IMR-90 (cell line): ENCODE data around the gene P2RY14. TPM values are rescaled to one million over a fixed set of nuclear protein-coding genes. Genes with fewer than 3 reads are reported as not detected.

ENCODE experiments used
- ATAC-seq: fragments of 200-7000 bp; cut with Tn5 transposase; 2 replicates; pipeline ENCODE4 v1.9.1; 2020; ENCODE audit warnings: low read depth, mild to moderate bottlenecking, moderate library complexity
- BruUV-seq: library from RNA; stranded (reverse); fragments of 400-500 nt; replicated peaks from 2 replicates; lab custom pipeline; 2021; lab: Mats Ljungman, UMichigan
- CTCF ChIA-PET: fragments of 300-600 bp; formaldehyde crosslinking; extraction: SDS; loops from one replicate; lab custom pipeline; 2021; ENCODE audit warnings: antibody characterized with exemption; lab: Yijun Ruan, JAX
- POLR2A ChIA-PET: fragments of 300-600 bp; sonication (Branson Sonifier 250); formaldehyde crosslinking; loops from one replicate; lab custom pipeline; 2022; ENCODE audit warnings: antibody characterized with exemption; ENCODE audit not compliant: unreplicated experiment; lab: Charles Lee
- DNase-seq: peaks from one replicate; pipeline ENCODE4 v3.0.0; 2013
- H2AFZ ChIP-seq: replicated peaks from 2 replicates; pipeline ENCODE3; 2013; ENCODE audit warnings: low read length, mild to moderate bottlenecking; ENCODE audit not compliant: poor library complexity
- H2AK5ac ChIP-seq: 2 replicates; pipeline ENCODE4 v1.6.1; 2013; ENCODE audit warnings: low read depth, low read length, inconsistent platforms
- H2AK9ac ChIP-seq: replicated peaks from 2 replicates; pipeline ENCODE3; 2013; ENCODE audit warnings: mild to moderate bottlenecking, low read depth, low read length, moderate library complexity; ENCODE audit not compliant: poor library complexity
- H2BK120ac ChIP-seq: 2 replicates; pipeline ENCODE4 v1.6.1; 2013; ENCODE audit warnings: low read depth, low read length, inconsistent platforms
- H2BK15ac ChIP-seq: 3 replicates; pipeline ENCODE4 v1.6.1; 2013; ENCODE audit warnings: low read depth, low read length, inconsistent platforms
- H2BK20ac ChIP-seq: 2 replicates; pipeline ENCODE4 v1.6.1; 2013; ENCODE audit warnings: low read depth, mild to moderate bottlenecking, inconsistent platforms, low read length, moderate library complexity
- H2BK5ac ChIP-seq: 2 replicates; pipeline ENCODE4 v1.6.1; 2013; ENCODE audit warnings: mild to moderate bottlenecking, low read depth, low read length, inconsistent platforms; ENCODE audit not compliant: poor library complexity, severe bottlenecking
- H3K14ac ChIP-seq: replicated peaks from 2 replicates; pipeline ENCODE4 v1.6.1; 2013; ENCODE audit warnings: low read depth, low read length, inconsistent platforms
- H3K18ac ChIP-seq: 2 replicates; pipeline ENCODE4 v1.6.1; 2013; ENCODE audit warnings: low read depth, low read length, control low read depth
- H3K23ac ChIP-seq: 2 replicates; pipeline ENCODE4 v1.6.1; 2013; ENCODE audit warnings: low read depth, low read length, inconsistent platforms
- H3K27ac ChIP-seq: 2 replicates; pipeline ENCODE4 v1.5.1; 2013; ENCODE audit warnings: mild to moderate bottlenecking, control low read depth, low read length; ENCODE audit not compliant: insufficient read depth
- H3K27me3 ChIP-seq: 2 replicates; pipeline ENCODE4 v1.6.1; 2013; ENCODE audit warnings: low read length; ENCODE audit not compliant: control insufficient read depth, insufficient read depth
- H3K36me3 ChIP-seq: 2 replicates; pipeline ENCODE4 v1.6.1; 2013; ENCODE audit warnings: low read length, mixed read lengths; ENCODE audit not compliant: control insufficient read depth, insufficient read depth
- H3K4ac ChIP-seq: 2 replicates; pipeline ENCODE4 v1.6.1; 2013; ENCODE audit warnings: low read depth, low read length, inconsistent platforms
- H3K4me1 ChIP-seq: 2 replicates; pipeline ENCODE4 v1.6.1; 2013; ENCODE audit warnings: low read length, mixed read lengths; ENCODE audit not compliant: control insufficient read depth, insufficient read depth
- H3K4me2 ChIP-seq: 2 replicates; pipeline ENCODE4 v1.6.1; 2013; ENCODE audit warnings: low read depth, mild to moderate bottlenecking, control low read depth, low read length, moderate library complexity
- H3K4me3 ChIP-seq: 2 replicates; pipeline ENCODE4 v1.5.1; 2013; ENCODE audit warnings: low read depth, mild to moderate bottlenecking, control low read depth, low read length, moderate library complexity; ENCODE audit not compliant: insufficient read depth
- H3K56ac ChIP-seq: 2 replicates; pipeline ENCODE4 v1.6.1; 2013; ENCODE audit warnings: low read length, inconsistent platforms; ENCODE audit not compliant: insufficient read depth; ENCODE audit errors: extremely low read depth
- H3K79me1 ChIP-seq, 2 experiments: 2 replicates each; pipeline ENCODE4 v1.6.1; 2013; ENCODE audit warnings: low read length in 2 of 2, inconsistent platforms in 1 of 2, low read depth in 1 of 2
- H3K9ac ChIP-seq: 2 replicates; pipeline ENCODE4 v1.6.1; 2013; ENCODE audit warnings: low read depth, low read length, control low read depth
- H3K9me1 ChIP-seq: 2 replicates; pipeline ENCODE4 v1.6.1; 2013; ENCODE audit warnings: low read length, inconsistent platforms; ENCODE audit not compliant: insufficient read depth
- H3K9me3 ChIP-seq: 2 replicates; pipeline ENCODE4 v1.6.1; 2013; ENCODE audit warnings: low read length; ENCODE audit not compliant: control insufficient read depth, insufficient read depth
- H4K20me1 ChIP-seq: 2 replicates; pipeline ENCODE4 v1.6.1; 2013; ENCODE audit warnings: low read length, inconsistent platforms; ENCODE audit not compliant: insufficient read depth
- H4K5ac ChIP-seq: 2 replicates; pipeline ENCODE4 v1.6.1; 2013; ENCODE audit warnings: mild to moderate bottlenecking, low read depth, low read length, control low read depth
- H4K8ac ChIP-seq, 2 experiments: 2 replicates each; pipeline ENCODE4 v1.6.1; 2013; ENCODE audit warnings: low read depth in 2 of 2, low read length in 2 of 2, control low read depth in 1 of 2, inconsistent platforms in 1 of 2
- H4K91ac ChIP-seq: 2 replicates; pipeline ENCODE4 v1.6.1; 2013; ENCODE audit warnings: low read depth, low read length, inconsistent platforms; ENCODE audit not compliant: insufficient read depth
- BHLHE40 ChIP-seq: fragments of 150-350 bp; IDR thresholded peaks from 2 replicates; pipeline ENCODE4 v1.6.1; 2016; ENCODE audit warnings: mild to moderate bottlenecking, low read depth, low read length
- CEBPB ChIP-seq: IDR thresholded peaks from 2 replicates; pipeline ENCODE4 v1.6.1; 2012; ENCODE audit warnings: low read depth, low read length, improper control_type of control experiment
- CHD1 ChIP-seq: IDR thresholded peaks from 2 replicates; pipeline ENCODE4 v1.6.1; 2012; ENCODE audit warnings: low read depth, low read length, improper control_type of control experiment
- CTCF ChIP-seq: conservative IDR thresholded peaks from 2 replicates; pipeline ENCODE4 v1.5.1; 2012; ENCODE audit warnings: mild to moderate bottlenecking, low read depth, low read length, improper control_type of control experiment
- ELK1 ChIP-seq: fragments of 150-350 bp; IDR thresholded peaks from 2 replicates; pipeline ENCODE4 v1.6.1; 2016; ENCODE audit warnings: low read depth, mild to moderate bottlenecking, low read length, moderate library complexity, borderline replicate concordance
- FOS ChIP-seq: fragments of 150-350 bp; IDR thresholded peaks from 2 replicates; pipeline ENCODE4 v1.6.1; 2016; ENCODE audit warnings: low read depth, low read length
- MAZ ChIP-seq: IDR thresholded peaks from 2 replicates; pipeline ENCODE4 v1.6.1; 2012; ENCODE audit warnings: low read depth, mild to moderate bottlenecking, low read length, improper control_type of control experiment, moderate library complexity, borderline replicate concordance
- MXI1 ChIP-seq: IDR thresholded peaks from 2 replicates; pipeline ENCODE4 v1.6.1; 2012; ENCODE audit warnings: low read depth, mild to moderate bottlenecking, low read length, moderate library complexity, borderline replicate concordance
- NFE2L2 ChIP-seq: fragments of 150-350 bp; IDR thresholded peaks from 2 replicates; pipeline ENCODE4 v1.6.1; 2016; ENCODE audit warnings: low read depth, mild to moderate bottlenecking, low read length
- POLR2A ChIP-seq: IDR thresholded peaks from 2 replicates; pipeline ENCODE4 v1.6.1; 2012; ENCODE audit warnings: mild to moderate bottlenecking, low read depth, low read length
- RAD21 ChIP-seq: IDR thresholded peaks from 2 replicates; pipeline ENCODE4 v1.6.1; 2012; ENCODE audit warnings: low read length, improper control_type of control experiment
- RCOR1 ChIP-seq: IDR thresholded peaks from 2 replicates; pipeline ENCODE4 v1.6.1; 2012; ENCODE audit warnings: mild to moderate bottlenecking, low read length, improper control_type of control experiment; ENCODE audit not compliant: insufficient replicate concordance
- RFX5 ChIP-seq: IDR thresholded peaks from 2 replicates; pipeline ENCODE4 v1.8.0; 2012; ENCODE audit warnings: low read depth, mild to moderate bottlenecking, low read length, moderate library complexity
- USF2 ChIP-seq: fragments of 150-350 bp; IDR thresholded peaks from 2 replicates; pipeline ENCODE4 v1.6.1; 2017; ENCODE audit warnings: mild to moderate bottlenecking, antibody characterized with exemption, low read length, low read depth
- WGBS, 2 experiments: methylation state at CpG; one replicate each; pipeline versions ENCODE4 v1.1.5 to v1.1.7; 2013; ENCODE audit warnings: missing lambda C conversion rate in 2 of 2; ENCODE audit not compliant: insufficient read length in 1 of 2; ENCODE audit errors: extremely low coverage in 2 of 2; 5-methylcytosine and 5-hydroxymethylcytosine counted together
- dilution Hi-C: fragments of 300-500 bp; cut with HindIII; formaldehyde crosslinking; loops from one replicate; pipeline ENCODE4 v1.14.3; 2018; ENCODE audit warnings: low sequenced_read_pairs; ENCODE audit not compliant: unreplicated experiment
- in situ Hi-C: fragments of 300-500 bp; cut with MboI; formaldehyde crosslinking; loops from 3 replicates; pipeline ENCODE4 v1.14.3; 2019; ENCODE audit warnings: low sequenced_read_pairs, inconsistent platforms, mixed read lengths
- intact Hi-C: fragments of 100-400 bp; cut with micrococcal nuclease; formaldehyde crosslinking; loops from 2 replicates; pipeline ENCODE4 v1.10.0; 2022
- polyA plus RNA-seq, 3 experiments: library from polyadenylated mRNA; depleted of rRNA; stranded (reverse); fragments of >200 nt; gene quantifications; 2 replicates each; pipeline ENCODE4 v1.2.3, GENCODE V29; 2012; ENCODE audit warnings: low replicate concordance in 1 of 3
- total RNA-seq: library from RNA; depleted of rRNA; stranded (reverse); fragments of >200 nt; gene quantifications from 2 replicates; pipeline ENCODE4 v1.2.3, GENCODE V29; 2012

P2RY14 gene
- total and polyA plus RNA-seq, 2 of the 4 experiments (the other 2 are of a cell fraction), result not detected

DNA sequence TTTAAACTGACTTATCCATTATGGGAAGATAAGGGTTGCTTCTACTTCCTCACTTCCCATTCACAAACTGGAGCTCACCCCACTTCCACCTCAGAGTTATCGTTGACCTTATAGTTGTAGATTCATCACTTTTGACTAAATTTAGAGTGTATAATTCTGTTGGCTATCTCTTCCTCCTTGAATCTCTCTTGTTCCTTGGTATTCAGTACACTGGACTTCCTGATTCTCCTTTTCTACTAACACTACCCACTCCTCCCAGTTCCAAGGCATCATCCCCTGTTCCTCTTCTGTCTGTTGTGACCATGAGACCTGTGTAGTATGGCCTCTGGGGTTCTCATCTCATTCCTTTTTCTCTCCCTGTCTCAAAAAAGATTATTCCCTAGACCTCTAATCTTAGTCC is 44.2 kb upstream of the P2RY14 start:
- CTCF ChIA-PET, result interaction anchor here (0.7 kb wide), 1 partner anchor 38 kb away, joined by 3 read pairs; no protein-coding TSS in a partner anchor

More for the DNA sequence above, 44.2 kb upstream of the P2RY14 start:
- Histone ChIP-seq H4K91ac (no peak overlapping the region), H3K9me3 (no peaks in the 10 kb centered on the region), H3K4me1 (peaks cover 14% of the 10 kb centered on the region), H3K18ac (no peak overlapping the region), H3K9me1 (peaks cover 3% of the 10 kb centered on the region; the same call in 1 of the 2 replicates), H3K14ac (no peak overlapping the region), H3K23ac (no peak overlapping the region), H3K9ac (no peak overlapping the region), H2AK9ac (no peak overlapping the region), H2AK5ac (no peak overlapping the region), H3K27me3 (no peaks in the 10 kb centered on the region), H2BK5ac (no peak overlapping the region), H3K36me3 (no peaks in the 10 kb centered on the region), H2BK120ac (no peak overlapping the region), H3K4ac (no peak overlapping the region), H3K79me1 (no peaks in the 10 kb centered on the region), H3K27ac (no peak overlapping the region), H3K56ac (no peak overlapping the region), H4K5ac (no peak overlapping the region), H3K4me3 (no peak overlapping the region), H4K20me1 (no peaks in the 10 kb centered on the region), H2BK20ac (no peak overlapping the region), H2BK15ac (no peak overlapping the region), H4K8ac (no peak overlapping the region), H2AFZ (no peak overlapping the region), H3K4me2 (no peak overlapping the region)
- no peak for DNase-seq
- no peak for ATAC-seq
- intact Hi-C loops, result no loop called here
- POLR2A ChIA-PET, result no interaction called here
- no peak for TF ChIP-seq RCOR1
- TF ChIP-seq ELK1, result no peak
- no peak for TF ChIP-seq RAD21
- no peak for TF ChIP-seq RFX5
- no peak for TF ChIP-seq POLR2A
- no peak for TF ChIP-seq FOS
- no peak for TF ChIP-seq USF2
- TF ChIP-seq CHD1, result no peak
- TF ChIP-seq MXI1, result no peak
- TF ChIP-seq MAZ, result no peak
- no peak for TF ChIP-seq CTCF
- no peak for TF ChIP-seq BHLHE40
- no peak for TF ChIP-seq NFE2L2
- no peak for TF ChIP-seq CEBPB
- dilution Hi-C loops, result no loop called here
- BruUV-seq, result no TSS peak
- in situ Hi-C loops, result no loop called here
- WGBS, 2 experiments, result no CpG with 5 or more reads among the region's 1 CpG
